Measurements from ENCODE around the gene UBAP2L.
"Not testable (repeated sequence)": the region's sequence is repeated elsewhere in the genome, so short reads cannot be mapped to it uniquely, and the experiment has no call there.

Gene UBAP2L

DNA sequence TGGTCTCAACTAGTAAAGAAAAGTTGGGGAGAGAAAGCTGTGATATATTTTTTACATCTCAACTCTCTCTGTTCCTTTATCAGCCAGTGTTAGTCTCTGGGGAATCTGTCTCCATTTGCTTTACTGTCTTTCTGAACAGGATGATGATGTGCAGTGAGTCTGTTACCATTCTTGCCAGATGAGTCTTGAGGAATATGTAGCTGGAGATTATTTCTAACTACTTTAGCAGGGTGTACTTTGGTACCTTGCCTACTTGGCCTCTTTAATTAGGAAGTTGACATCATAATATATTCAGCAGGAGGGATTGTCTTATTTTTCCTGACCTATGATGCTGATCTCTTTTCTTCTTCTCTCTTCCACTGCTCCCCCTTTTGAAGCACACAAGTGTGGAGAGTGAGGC, 35.9 kb downstream of the UBAP2L start:
- DNase-seq (ENCODE audit: low spot score): no peak

DNA sequence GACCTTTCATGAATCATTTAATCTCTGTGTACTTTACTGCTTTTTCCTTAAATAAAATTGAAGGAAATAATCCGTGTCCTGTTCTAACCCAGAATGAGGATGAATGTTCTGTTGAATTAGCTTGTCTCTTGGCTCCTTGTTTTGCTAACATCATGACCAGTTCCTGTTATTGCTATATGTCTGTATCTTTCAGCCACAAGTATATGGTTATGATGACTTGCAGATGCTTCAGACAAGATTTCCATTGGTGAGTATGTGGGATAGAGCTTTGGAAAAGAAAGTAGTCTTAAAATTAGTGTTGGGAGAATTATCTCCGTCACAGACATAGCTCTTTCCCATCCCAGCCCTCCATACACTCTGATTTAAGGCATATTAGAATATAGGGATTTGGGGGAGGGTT, 38.0 kb downstream of the UBAP2L start:
- DNase-seq (ENCODE audit: low spot score): no peak

DNA sequence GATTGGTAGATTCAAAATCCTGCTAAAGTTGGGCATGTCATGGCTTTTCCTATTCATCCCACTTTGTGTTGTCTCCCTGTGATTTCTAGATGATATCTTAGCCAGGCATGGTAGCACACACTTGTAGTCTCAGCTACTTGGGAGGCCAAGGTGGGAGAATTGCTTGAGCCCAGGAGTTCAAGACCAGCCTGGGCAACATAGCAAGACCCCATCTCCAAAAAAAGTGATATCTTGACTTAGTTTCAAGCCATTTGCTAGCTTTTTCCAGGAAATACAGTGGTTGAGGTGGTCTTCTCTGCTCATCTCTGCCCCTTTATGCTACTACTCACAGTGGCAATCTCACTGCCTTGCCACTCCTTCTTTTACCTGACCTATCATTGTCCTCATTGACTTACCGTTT, 39.4 kb downstream of the UBAP2L start:
- DNase-seq (ENCODE audit: low spot score): no peak

DNA sequence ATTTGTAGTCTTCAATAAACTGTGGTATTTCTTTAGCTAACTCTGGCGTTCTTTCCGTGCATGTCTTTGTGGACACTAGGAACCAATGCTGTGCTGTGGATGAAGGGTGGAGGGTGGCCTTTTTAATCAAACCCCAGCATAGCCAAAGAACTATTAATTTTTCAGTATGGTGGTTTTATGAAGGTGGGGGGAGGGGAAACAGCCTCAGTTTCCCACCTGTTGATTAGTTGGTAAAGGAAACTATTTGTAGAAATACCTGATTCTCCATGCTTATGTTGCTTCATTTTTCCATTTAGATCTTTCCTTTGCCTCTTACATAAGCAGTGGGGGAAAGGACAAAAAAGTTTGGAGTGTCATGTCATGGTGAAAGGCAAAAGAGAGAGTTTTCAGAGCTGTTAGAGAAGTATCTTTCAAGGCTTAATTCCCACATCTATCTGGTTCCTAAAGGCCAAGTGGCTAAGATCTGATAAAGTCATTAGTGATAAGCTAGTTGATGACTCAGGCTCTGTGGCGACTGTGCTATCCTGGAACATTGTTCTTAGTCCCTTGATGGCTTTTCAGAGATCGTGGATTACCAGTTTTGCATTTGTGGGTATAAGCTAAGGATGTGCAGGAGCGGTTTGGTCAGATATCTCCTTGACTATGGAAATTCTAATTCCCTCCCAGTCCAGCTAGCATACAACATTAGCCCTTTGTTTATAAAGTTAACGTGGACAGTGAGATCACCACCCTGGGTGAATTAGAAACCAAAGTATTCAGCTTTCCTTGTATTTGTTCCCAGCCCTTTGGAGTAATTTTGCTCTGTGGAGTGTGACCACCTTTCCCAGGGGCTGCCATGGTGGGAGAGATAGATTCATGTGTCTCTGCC, 42.9 kb downstream of the UBAP2L start:
- DNase-seq (ENCODE audit: low spot score): no peak

DNA sequence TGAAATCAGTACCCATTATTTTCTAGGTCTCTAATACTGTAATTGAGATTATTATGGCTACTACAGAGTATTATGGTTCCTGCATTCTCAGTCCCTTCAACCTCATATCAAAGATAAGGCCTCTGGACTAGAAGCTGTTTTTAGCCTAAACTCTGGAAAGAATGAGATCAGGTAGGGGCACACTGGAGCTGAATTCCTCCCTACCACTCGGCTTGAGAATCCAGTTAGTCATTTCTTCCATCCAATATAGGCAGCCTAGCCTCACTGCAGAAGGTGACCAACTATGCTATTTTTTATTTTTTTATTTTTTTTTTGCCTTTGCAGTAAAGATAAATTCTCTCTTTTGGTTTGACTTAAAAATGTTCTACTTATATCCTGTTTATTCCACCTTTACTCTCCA, 43.7 kb downstream of the UBAP2L start:
- DNase-seq (ENCODE audit: low spot score): no peak

DNA sequence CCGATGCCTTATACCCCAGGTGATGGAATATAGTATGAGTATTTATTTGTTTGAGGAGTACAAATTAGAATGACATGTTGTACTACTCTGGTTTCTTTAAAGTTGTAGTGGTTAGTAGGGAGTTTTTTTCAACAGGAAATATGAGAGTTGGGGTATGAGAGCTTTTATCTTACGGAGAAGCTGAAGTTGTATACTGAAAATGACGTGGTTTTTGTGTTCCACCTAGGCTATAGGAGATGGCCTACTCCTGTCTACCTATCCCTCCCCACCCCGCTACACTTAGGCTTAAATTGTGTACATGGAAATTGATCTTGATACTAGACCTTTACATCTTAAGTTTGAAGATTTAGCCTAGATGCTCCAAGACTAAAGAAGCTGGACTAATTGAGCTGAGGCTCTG, 44.8 kb downstream of the UBAP2L start:
- DNase-seq (ENCODE audit: low spot score): no peak

DNA sequence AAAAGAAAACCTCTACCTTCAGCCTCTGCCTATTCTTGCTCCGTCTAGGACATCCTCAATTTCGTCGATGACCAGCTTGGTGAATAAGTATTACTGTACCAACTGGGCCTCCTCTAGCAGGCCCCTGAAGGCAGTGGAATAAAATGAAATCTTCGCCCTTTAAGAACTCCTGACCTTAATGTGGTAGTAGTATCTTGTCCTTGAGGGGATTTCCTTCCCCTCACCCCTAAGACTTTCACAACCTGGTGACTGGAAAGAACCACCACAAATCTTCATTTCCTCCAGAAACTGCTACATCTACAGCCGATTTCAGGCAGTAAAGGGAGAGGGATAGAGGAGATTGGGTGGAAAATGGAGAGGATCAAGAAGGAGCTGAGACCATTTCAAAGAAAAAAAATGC, 50.1 kb downstream of the UBAP2L start:
- no peak for DNase-seq (ENCODE audit: low spot score)

DNA sequence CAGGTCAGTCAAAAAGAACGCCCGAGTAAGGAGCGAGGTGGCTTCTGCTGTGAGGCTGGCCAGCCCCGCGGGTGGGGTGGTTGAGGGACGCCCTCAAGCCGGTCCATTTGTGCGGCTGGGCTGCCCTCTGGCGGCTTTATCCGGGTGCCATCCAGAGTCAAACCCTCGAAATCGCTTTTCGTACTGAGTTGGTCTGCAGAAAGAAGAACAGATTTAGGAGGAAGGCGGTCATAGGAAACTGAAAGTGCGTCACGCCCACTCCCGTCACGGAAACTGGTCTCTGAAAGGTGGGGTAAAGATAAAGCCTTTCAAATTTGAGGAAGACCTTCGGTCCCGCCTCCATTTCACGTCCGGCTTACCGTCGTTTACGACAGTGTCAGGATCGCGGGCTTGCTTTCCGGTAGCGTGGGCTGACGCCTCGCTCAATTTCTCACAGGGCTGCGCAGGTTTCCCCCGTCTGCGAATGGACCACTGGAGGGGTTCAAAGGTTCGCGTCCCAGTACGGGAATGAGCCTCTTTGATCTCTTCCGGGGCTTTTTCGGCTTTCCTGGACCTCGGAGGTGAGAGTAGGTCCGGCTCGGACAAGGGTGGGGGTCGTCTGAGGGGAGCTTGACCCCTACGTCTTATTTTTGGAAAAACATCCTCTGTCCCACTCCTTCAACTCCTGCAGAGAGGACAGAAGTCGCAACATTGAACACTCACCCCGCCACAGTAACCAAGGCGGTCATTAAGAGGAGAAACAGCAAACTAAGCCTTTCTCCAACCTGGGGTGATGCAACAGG, 51.7 kb downstream of the UBAP2L start, which contains the start of gene HAX1:
Gene HAX1 (plus strand): TSS at position 413 of the 782 bp plus-strand sequence. CDS start 95 bp downstream, at position 508.
- DNase-seq (ENCODE audit: low spot score): peak; percentile 97

DNA sequence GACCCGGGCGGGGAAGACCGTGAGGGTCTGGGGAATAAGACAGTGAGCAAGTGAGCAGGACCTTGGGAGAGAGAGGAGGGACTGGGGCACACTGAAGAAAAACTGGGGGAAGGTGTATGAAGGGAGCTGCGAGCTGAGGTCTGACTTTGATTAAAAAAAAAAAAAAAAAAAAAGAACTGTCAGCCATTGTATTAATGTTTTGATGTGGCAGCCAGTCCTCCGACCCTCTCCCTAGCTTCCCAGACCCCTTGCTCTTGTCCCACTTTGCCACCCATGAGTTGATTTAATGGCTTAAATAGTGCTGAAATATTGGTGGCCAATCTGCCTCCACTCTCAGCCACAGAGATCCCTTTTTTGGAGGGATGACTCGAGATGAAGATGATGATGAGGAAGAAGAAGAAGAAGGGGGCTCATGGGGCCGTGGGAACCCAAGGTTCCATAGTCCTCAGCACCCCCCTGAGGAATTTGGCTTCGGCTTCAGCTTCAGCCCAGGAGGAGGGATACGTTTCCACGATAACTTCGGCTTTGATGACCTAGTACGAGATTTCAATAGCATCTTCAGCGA, 52.3 kb downstream of the UBAP2L start:
- DNase-seq (ENCODE audit: low spot score): no peak

DNA sequence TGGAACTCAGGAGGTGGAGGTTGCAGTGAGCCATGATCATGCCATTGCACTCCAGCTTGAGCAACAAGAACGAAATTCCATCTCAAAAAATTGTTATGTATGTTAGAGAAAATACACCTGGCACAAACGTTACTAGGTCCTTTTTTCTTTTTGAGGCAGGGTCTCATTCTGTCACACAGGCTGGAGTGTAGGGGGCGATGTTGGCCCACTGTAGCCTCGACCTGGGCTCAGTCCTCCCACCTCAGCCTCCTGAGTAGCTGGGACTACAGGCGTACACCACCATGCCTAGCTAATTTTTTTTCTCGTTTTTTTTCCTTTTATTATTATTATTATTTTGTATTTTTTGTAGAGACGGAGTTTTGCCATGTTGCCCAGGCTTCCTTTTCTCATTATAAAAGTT, 56.0 kb downstream of the UBAP2L start:
- no peak for DNase-seq (ENCODE audit: low spot score)

DNA sequence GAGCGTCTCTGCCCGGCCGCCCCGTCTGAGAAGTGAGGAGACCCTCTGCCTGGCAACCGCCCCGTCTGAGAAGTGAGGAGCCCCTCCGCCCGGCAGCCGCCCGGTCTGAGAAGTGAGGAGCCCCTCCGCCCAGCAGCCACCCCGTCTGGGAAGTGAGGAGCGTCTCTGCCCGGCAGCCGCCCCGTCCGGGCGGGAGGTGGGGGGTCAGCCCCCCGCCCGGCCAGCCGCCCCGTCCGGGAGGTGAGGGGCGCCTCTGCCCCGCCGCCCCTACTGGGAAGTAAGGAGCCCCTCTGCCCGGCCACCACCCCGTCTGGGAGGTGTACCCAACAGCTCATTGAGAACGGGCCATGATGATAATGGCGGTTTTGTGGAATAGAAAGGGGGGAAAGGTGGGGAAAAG, 66.8 kb downstream of the UBAP2L start:
- DNase-seq (ENCODE audit: low spot score): not testable (repeated sequence)

DNA sequence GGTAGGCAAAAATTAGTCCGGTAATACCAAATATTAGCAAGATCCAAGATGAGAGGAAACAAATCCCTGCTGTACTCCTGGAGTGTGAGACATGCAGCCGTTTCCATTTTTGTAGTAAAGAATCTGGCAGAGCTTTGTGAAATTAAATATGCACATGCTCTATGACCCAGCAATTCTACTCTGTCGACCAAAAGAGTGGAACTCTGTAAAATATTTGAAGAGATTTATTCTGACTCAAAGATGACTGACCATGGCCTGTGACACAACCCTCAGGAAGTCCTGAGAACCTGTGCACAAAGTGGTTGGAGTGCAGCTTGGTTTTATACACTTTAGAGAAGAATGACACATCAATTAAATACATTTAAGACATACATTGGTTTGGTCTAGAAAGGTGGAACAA, 67.9 kb downstream of the UBAP2L start:
- DNase-seq (ENCODE audit: low spot score): no peak

DNA sequence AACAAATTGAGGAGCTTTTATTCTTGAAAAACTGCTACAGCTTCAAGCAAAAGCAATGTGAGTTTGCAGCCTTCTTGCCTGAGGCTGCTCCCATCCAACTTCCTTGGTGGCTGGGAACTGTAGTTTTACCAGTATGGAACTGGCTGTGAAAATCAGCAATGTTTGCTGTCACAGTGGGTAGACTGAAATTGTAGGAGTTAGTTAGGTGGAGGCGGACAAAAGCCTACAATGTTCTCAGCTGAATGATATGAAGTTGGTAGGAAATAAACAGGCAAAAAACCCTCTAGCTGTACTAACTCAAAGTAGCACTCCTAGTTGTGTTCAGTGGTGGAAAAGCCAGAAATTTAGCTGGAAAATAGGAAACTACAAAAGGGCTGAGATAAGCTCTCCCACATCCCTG, 70.2 kb downstream of the UBAP2L start:
- no peak for DNase-seq (ENCODE audit: low spot score)

DNA sequence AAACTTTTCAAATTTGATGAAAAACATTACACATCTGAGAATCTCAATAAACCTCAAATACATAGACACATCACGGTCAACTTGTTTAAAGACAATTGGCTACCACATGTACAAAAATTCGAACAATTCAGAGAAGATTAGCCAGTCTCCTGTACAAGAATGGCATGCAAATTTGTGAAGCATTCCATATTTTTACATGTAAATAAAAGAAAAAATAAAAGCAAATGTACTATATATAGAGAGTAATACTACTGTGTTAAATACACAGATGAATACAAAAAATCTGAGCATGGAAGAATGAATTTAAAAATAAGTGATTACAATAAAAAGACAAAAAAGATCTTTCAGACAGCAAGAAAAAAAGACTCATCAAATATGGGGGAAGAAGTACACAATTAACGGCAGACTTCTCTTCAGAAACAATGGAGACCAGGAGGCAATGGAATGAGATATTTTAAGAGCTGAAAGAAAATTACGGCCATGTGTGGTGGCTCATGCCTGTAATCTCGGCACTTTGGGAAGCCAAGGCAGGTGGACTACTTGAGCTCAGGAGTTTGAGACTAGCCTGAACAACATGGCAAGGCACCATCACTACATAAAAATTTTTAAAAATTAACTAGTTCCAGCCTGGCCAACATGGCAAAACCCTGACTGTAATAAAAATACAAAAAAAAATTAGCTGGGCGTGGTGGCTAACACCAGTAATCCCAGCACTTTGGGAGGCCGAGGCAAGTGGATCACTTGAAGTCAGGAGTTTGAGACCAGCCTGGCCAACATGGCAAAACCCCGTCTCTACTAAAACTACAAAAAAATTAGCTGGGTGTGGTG, 74.9 kb downstream of the UBAP2L start:
- no peak for DNase-seq (ENCODE audit: low spot score)

DNA sequence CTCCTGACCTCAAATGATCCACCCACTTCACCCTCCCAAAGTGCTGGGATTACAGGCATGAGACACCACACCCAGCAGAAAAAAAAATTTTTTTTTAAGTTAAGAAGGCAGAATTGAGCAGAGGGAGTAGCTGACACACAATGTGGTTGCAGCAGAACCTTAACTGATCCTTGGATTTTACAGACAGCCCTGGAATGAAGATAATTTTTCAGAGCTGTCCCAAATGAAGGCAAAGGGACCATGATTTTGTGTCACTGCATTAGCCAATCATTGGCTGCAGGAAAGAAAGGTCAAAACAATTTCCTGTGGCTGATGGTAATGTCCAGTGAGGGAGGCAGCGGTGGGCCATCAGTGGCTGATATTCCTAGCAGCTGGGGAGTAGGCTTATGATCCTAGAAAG, 80.8 kb downstream of the UBAP2L start:
- no peak for DNase-seq (ENCODE audit: low spot score)

DNA sequence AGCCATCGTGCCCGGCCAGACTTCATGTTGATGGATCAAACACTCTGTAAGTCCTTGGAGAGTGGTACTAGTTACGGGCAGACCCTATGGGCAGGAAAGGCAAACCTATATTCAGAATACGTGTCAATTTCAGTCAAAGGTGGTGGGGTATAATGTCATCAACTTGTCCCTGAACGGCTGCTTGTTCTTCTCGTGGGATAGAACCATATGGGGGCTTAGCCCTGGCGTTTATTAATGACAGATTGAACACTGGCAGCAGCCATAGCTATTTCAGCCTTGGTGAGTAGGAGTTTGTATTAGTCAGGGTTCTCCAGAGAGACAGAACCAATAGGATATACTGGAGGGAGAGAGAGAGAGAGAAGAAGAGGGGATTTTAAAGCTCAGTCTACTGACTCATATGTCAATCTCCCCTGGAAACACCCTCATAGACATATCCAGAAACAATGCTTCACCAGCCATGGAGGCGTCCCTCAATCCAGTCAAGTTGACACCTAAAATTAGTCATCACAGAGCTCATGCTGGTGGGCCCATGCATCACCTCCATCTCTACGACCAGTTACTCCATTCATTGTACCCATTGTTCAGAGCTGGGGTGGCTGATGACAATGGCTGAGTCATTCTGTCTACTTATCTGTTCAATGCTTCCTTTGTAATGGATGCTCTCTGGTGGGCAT, 84.0 kb downstream of the UBAP2L start:
- DNase-seq (ENCODE audit: low spot score): no peak

DNA sequence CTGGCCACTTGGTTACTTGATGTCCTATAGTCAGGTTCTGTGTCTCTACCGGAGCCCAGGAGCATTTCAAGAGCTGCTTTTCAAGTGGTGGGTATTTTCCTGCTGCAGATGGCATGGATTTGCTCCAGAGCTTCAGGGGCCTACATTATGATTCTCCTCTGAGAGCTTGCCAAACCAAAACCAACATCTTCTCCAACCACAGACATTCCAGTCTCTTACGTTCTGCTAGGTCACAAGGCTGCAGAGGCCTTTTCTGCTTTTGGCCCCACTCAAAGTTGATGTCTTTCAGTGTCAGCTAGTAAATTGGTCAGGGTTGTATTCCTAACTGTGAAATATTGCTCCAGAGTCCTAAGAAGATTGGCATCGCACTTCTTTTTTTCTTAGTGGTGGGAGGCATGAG, 85.4 kb downstream of the UBAP2L start:
- DNase-seq (ENCODE audit: low spot score): peak; percentile 77

DNA sequence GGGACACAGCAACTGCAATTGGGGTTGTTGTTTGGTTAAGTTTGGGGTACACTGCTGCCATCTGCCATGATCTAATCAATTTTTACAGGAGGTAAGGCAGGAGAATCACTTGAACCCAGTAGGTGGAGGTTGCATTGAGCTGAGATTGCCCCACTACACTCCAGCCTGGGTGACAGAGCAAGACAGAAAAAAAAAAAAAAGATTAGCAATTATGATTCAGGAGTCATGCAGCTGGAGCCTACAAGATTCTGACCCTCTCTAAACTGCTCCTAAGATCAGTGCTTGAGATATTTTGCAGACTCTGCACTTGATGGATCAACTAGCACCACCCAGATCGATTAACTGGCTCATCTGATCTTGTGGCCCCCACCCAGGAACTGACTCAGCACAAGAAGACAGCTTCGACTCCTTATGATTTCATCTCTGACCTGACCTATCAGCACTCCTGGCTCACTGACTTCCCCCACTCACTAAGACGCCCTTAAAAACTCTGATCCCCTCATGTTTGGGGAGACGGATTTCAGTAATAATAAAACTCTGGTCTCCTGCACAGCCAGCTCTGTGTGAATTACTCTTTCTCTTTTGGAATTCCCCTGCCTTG, 87.0 kb downstream of the UBAP2L start:
- DNase-seq (ENCODE audit: low spot score): not testable (repeated sequence)

DNA sequence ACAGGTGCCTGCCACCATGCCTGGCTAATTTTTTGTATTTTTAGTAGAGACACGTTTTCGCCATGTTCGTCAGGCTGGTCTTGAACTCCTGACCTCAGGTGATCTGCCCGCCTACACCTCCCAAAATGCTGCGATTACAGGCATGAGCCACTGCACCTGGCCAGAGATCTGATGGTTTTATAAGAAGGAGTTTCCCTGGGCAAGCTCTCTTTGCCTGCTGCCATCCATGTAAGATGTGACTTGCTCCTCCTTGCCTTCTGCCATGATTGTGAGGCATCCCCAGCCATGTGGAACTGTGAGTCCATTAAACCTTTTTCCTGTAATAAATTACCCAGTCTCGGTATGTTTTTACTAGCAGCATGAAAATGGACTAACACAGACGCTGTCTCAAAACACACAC, 88.4 kb downstream of the UBAP2L start:
- DNase-seq (ENCODE audit: low spot score): not testable (repeated sequence)

DNA sequence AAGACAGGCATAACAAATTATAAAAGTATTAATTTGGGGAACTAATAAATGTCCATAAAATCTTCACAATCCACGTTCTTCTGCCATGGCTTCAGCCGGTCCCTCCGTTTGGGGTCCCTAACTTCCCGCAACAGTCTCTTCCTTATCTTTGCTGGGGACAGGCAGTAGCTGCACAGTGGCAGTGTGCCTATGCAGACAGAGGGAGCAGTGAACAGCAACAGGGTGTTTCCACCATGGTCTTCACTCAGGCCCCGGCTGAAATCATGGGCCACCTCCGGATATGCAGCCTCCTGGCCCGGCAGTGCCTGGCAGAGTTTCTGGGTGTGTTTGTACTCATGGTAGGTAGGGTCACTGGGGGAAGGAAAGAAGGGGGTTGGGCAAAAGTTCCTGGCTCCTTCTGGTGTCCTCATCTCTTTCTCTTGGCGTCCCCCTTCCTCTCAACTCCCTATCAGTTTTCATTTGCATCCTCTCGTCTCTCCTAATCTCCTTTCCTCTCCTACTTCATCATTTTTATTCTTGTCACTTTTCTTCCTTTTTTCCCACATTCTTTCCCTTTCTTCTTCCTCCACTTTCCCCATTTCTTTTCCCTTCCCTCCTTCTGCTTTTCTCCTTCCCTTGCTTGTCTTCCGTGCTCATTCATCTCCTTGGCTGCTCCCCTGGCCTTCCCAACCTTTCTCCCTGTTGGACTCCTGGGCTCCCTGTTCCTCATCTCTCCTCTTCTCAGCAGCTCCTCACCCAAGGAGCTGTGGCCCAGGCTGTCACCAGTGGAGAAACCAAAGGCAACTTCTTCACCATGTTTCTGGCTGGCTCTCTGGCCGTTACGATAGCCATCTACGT, 91.7 kb downstream of the UBAP2L start:
- DNase-seq (ENCODE audit: low spot score): not testable (repeated sequence)
